Liver (tissue), 9 donors: Measurements from ENCODE around the gene TIAM2. TPM values are rescaled to one million over a fixed set of nuclear protein-coding genes. Genes with fewer than 3 reads are reported as not detected.

Experiments used
- DNase-seq: peaks from one replicate; pipeline ENCODE4 v3.0.0-alpha.2; 2017; ENCODE audit warnings: low spot score
- H3K27ac ChIP-seq, 2 donors: one replicate each; pipeline ENCODE4 v1.7.0; 2013; ENCODE audit warnings: inconsistent platforms in 2 of 2, low read length in 2 of 2, control low read depth in 1 of 2, low read depth in 1 of 2, mild to moderate bottlenecking in 1 of 2
- H3K27me3 ChIP-seq, 4 donors: one replicate each; pipeline versions ENCODE4 v1.6.1 to v1.7.0; 2013; ENCODE audit warnings: low read length in 3 of 4, inconsistent platforms in 1 of 4, mild to moderate bottlenecking in 1 of 4, moderate library complexity in 1 of 4; ENCODE audit not compliant: control insufficient read depth in 4 of 4, insufficient read depth in 4 of 4
- H3K36me3 ChIP-seq, 4 donors: one replicate each; pipeline versions ENCODE4 v1.6.1 to v1.7.0; 2013; ENCODE audit warnings: low read length in 3 of 4, mild to moderate bottlenecking in 3 of 4, low read depth in 1 of 4, moderate library complexity in 1 of 4; ENCODE audit not compliant: control insufficient read depth in 4 of 4, insufficient read depth in 3 of 4
- H3K4me1 ChIP-seq, 4 donors: one replicate each; pipeline versions ENCODE4 v1.6.1 to v1.7.0; 2013; ENCODE audit warnings: low read length in 3 of 4, mild to moderate bottlenecking in 3 of 4, moderate library complexity in 1 of 4; ENCODE audit not compliant: control insufficient read depth in 4 of 4, insufficient read depth in 4 of 4
- H3K4me3 ChIP-seq, 3 donors: one replicate each; pipeline versions ENCODE4 v1.6.1 to v1.7.0; 2013; ENCODE audit warnings: low read length in 3 of 3, control low read depth in 1 of 3, low read depth in 1 of 3, mild to moderate bottlenecking in 1 of 3
- H3K9ac ChIP-seq, 2 donors: one replicate each; pipeline ENCODE4 v1.7.0; 2013; ENCODE audit warnings: low read length in 2 of 2, mild to moderate bottlenecking in 2 of 2, moderate library complexity in 2 of 2, control low read depth in 1 of 2, low read depth in 1 of 2
- H3K9me3 ChIP-seq, 4 donors: one replicate each; pipeline versions ENCODE4 v1.6.1 to v1.7.0; 2013; ENCODE audit warnings: low read length in 3 of 4; ENCODE audit not compliant: control insufficient read depth in 4 of 4
- ATF3 ChIP-seq: IDR thresholded peaks from 2 replicates; pipeline ENCODE4 v1.6.1; 2016; ENCODE audit warnings: antibody characterized with exemption
- CTCF ChIP-seq: fragments of 150-350 bp; IDR thresholded peaks from 2 replicates; pipeline ENCODE4 v1.5.1; 2017; ENCODE audit warnings: improper control_type of control experiment, low read depth, low read length; ENCODE audit not compliant: missing input control
- EGR1 ChIP-seq, 2 donors: IDR thresholded peaks; 2 replicates each; pipeline ENCODE4 v1.6.1; 2016 to 2018; ENCODE audit warnings: antibody characterized with exemption in 2 of 2, low read depth in 2 of 2
- FOXA1 ChIP-seq: IDR thresholded peaks from 2 replicates; pipeline ENCODE4 v1.6.1; 2016; ENCODE audit warnings: antibody characterized with exemption
- FOXA2 ChIP-seq: IDR thresholded peaks from 2 replicates; pipeline ENCODE4 v1.6.1; 2016; ENCODE audit warnings: antibody characterized with exemption
- GABPA ChIP-seq, 2 donors: IDR thresholded peaks in 1 of 2; conservative IDR thresholded peaks in 1 of 2; 2 replicates each; pipeline ENCODE4 v1.6.1; 2016; ENCODE audit warnings: antibody characterized with exemption in 2 of 2, mild to moderate bottlenecking in 1 of 2, moderate library complexity in 1 of 2
- HNF4A ChIP-seq, 2 donors: conservative IDR thresholded peaks; 2 replicates each; pipeline ENCODE4 v1.6.1; 2016; ENCODE audit warnings: antibody characterized with exemption in 2 of 2, mild to moderate bottlenecking in 2 of 2
- HNF4G ChIP-seq: IDR thresholded peaks from 2 replicates; pipeline ENCODE4 v1.6.1; 2016; ENCODE audit warnings: antibody characterized with exemption
- JUND ChIP-seq, 2 donors: IDR thresholded peaks; 2 replicates each; pipeline ENCODE4 v1.6.1; 2016; ENCODE audit warnings: antibody characterized with exemption in 2 of 2
- MAX ChIP-seq: IDR thresholded peaks from 2 replicates; pipeline ENCODE4 v1.6.1; 2016; ENCODE audit warnings: antibody characterized with exemption
- NR2F2 ChIP-seq: IDR thresholded peaks from 2 replicates; pipeline ENCODE4 v1.6.1; 2016; ENCODE audit warnings: antibody characterized with exemption
- RAD21 ChIP-seq, 2 donors: IDR thresholded peaks; 2 replicates each; pipeline ENCODE4 v1.6.1; 2016; ENCODE audit warnings: antibody characterized with exemption in 2 of 2, mild to moderate bottlenecking in 2 of 2
- REST ChIP-seq: IDR thresholded peaks from 2 replicates; pipeline ENCODE4 v1.6.1; 2016; ENCODE audit warnings: antibody characterized with exemption, mild to moderate bottlenecking
- RXRA ChIP-seq, 2 donors: IDR thresholded peaks; 2 replicates each; pipeline ENCODE4 v1.6.1; 2017 to 2018; ENCODE audit warnings: antibody characterized with exemption in 2 of 2, mild to moderate bottlenecking in 1 of 2
- SP1 ChIP-seq: IDR thresholded peaks from 2 replicates; pipeline ENCODE4 v1.6.1; 2018; ENCODE audit warnings: antibody characterized with exemption, mild to moderate bottlenecking
- TAF1 ChIP-seq: conservative IDR thresholded peaks from 2 replicates; pipeline ENCODE4 v1.6.1; 2016; ENCODE audit warnings: antibody characterized with exemption, mild to moderate bottlenecking
- YY1 ChIP-seq: IDR thresholded peaks from 2 replicates; pipeline ENCODE4 v1.6.1; 2016; ENCODE audit warnings: antibody characterized with exemption, mild to moderate bottlenecking
- ZBTB33 ChIP-seq: IDR thresholded peaks from 2 replicates; pipeline ENCODE4 v1.6.1; 2016; ENCODE audit warnings: antibody characterized with exemption
- WGBS: extraction: QIAGEN DNeasy Blood & Tissue Kit; methylation state at CpG from one replicate; pipeline ENCODE4 v1.1.7; 2013; 5-methylcytosine and 5-hydroxymethylcytosine counted together
- polyA plus RNA-seq, 2 donors: library from polyadenylated mRNA; stranded (reverse) in 1 of 2; unstranded in 1 of 2; fragments of 200-250 nt in 1 of 2; fragments of >200 nt in 1 of 2; fragmentation: Nextera tagmentation in 1 of 2; extraction: Ambion mirVana in 1 of 2; gene quantifications; one replicate each; pipeline versions ENCODE4 v1.2.1 to v1.2.3, GENCODE V29; 2013 to 2015
- total RNA-seq, 2 donors: library from RNA; depleted of rRNA; stranded (reverse); fragments of >200 nt; gene quantifications; one replicate each; pipeline ENCODE4 v1.2.3, GENCODE V29; 2014
- donor health status: healthy.
- donor health status: healthy.
- donor health status: healthy.
- donor health status: healthy.
- donor health status: healthy.

Gene TIAM2
- total and polyA plus RNA-seq, 4 donors = 0.62 to 3.7 (median 2.4) TPM

- H3K27me3 ChIP-seq = no peaks in the 10 kb centered on the region
- TF ChIP-seq SP1 = no peak
- TF ChIP-seq NR2F2 = no peak
- TF ChIP-seq JUND (IDR thresholded peaks at IDR 0.05) = no peak
- TF ChIP-seq HNF4G = no peak
- no peak for TF ChIP-seq CTCF
- no peak for TF ChIP-seq ZBTB33
- no peak for TF ChIP-seq FOXA1
- TF ChIP-seq TAF1 = no peak
- no peak for TF ChIP-seq RXRA (IDR thresholded peaks at IDR 0.05)
- TF ChIP-seq ATF3 = no peak
- no peak for TF ChIP-seq REST
- TF ChIP-seq YY1 = no peak
- no peak for TF ChIP-seq GABPA (IDR thresholded peaks at IDR 0.05 in 1 of 2, conservative IDR thresholded peaks at IDR 0.05 in 1 of 2)
- no peak for TF ChIP-seq RAD21 (IDR thresholded peaks at IDR 0.05)
- no peak for TF ChIP-seq MAX
- no peak for TF ChIP-seq EGR1 (IDR thresholded peaks at IDR 0.05; ENCODE audit: low read depth in 2 of 2)
- no peak for TF ChIP-seq HNF4A (conservative IDR thresholded peaks at IDR 0.05)
- TF ChIP-seq FOXA2 = no peak
- H3K36me3 ChIP-seq = no peaks in the 10 kb centered on the region
- DNase-seq = no peak
- H3K4me3 ChIP-seq = no peak overlapping the region
- no peak overlapping the region for H3K27ac ChIP-seq
- no peak overlapping the region for H3K9ac ChIP-seq
- H3K9me3 ChIP-seq = no peaks in the 10 kb centered on the region
- WGBS = 61% methylated on average over 4 of the region's 4 CpGs
- peaks cover 0 to 2% (median 0%) of the 10 kb centered on the region in 4 donors for H3K4me1 ChIP-seq
These were observed 18.4 kb downstream of the TIAM2 start for GRCh38 chr6:155013457-155013876.
